Activated T-cell treated with anti-CD3 and anti-CD28 coated beads for 24 hours (primary cell): ENCODE measurements around the gene NAV2.
A peak's percentile ranks its signal among the peaks of the same experiment; 100 is the strongest.
"Not testable (repeated sequence)": the region's sequence is repeated elsewhere in the genome, so short reads cannot be mapped to it uniquely, and the experiment has no call there.

Experiments
- DNase-seq: peaks from one replicate; pipeline ENCODE4 v3.0.0-alpha.2; 2020; ENCODE audit warnings: low read depth

Gene NAV2

DNA sequence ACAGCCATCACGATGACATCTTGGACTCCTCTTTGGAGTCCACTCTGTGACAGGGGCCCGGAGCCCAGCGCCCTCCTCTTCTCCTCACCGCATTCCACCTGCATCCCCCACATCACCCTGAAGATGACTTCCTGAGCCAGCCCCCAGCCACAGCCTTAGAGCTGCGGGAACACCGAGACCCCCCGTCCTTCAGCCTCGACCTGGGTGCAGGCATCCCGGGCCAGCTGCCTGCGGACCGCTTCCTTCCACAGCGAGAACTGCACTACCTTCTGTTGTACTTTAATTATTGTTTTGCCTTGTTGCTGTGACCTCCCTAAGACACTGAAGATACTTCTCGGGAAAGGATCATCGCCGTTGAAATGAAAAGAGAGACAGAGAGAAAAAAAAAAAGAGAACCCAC, 405.6 kb downstream of the NAV2 start:
- no peak for DNase-seq

DNA sequence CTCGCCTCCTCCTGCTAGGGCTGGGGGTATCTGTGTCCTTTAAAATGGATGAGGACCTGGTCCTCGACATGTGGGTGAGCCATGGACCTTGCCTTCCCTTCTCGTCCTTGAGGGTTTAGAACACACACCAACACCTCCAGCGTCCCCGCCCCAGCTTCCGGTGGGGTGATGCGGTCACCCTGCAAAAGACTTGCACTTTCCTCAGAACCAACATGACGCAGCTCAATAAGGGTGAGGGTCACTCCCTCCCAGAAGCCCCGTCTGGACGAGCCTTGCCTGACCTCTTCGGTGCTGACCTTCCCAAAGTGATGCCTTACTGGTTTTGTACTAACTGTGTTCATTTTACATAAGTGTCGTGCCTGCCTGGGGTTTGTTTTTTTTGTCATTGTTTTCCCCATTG, 406.7 kb downstream of the NAV2 start:
- no peak for DNase-seq

DNA sequence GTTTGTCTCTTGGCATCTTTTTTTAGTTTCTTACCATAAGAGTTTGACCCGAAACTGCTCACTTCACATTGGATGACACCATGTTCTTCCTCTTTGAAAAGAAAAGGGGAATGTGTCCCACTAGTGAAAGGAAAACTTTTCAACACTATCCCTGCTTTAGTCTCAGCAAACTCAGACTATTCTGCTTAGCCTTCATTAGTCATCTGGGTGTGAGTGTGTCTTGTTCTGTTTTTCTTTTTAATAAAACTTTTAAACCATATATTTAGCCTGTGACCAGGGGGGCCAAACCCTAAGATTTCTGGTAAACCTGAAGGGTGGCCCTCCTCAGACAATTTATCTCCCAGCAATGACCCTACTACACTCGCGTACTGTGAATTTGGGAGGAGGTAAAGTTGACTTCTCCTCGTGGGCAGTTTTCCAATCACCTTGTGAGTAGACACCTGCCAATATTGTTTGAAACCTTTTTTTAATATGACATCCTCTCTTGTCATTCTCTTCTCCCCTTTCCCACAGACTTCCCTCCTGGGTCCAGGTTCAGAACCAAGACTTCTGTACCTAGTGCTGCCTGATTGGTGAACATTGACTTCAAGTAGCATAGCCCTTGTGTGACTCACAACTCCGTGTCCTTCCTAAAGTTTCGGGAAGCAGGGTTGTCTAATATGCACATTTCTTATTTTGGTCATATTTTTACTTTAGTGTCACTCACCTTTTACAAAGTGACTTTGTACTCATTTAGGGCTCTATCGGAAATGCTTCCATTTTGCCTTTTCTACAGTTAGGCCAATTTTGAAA, 407.7 kb downstream of the NAV2 start:
- no peak for DNase-seq

DNA sequence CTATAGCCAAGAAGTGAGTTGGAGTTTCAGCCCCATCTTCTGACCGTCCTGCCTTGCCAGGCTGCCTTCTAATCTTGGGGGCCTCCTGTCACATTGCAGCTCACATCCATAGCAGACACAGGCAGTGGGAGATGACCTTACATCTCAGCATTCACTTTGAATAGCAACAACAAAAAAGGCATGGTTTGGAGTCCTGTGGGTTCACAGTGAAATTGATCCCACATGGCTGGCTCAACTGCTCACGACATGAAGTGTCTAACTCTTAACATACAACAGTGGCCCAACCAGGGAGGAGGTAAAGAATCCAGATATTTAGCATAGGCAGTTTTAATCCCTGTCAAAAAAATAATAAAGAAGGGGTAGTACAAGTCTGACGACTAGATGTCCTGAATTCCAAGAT, 409.5 kb downstream of the NAV2 start:
- DNase-seq = no peak

DNA sequence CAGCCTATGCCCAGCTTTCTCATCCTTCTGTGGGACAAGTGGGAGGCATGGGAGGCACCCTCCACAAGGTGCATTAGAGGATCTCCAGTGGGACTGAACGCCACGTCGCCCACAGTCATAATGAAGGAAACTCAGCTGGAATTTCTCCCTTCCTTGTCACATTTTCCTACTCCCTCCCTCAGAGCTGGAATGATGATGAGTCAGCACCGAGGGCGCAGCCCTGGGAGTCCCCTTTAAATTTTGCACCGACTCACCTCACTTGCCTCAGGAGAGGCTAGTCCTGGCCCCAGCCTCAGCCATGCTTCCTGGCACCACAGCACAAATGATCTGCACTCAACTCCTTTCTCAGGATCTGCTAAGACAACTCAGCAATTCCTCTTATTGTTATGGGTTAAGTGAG, 413.3 kb downstream of the NAV2 start:
- DNase-seq = no peak

DNA sequence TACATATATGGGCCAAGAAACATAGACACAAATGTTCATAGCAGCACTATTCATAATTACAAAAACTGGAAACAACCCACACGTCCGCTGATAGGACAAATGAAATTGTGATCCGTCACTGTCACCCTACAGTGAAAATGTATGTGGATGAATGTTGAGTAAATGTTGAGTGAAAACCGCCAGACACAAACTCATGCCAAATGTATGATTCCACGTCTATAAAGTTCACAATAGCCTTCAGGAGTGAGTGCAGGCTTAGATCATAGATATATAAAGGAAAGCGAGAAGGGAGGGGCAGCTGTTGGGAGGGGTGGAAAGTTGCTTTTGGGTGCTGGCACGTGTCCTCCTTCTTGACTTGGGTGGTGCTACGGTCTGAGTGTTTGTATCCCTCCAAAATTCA, 414.1 kb downstream of the NAV2 start:
- DNase-seq = no peak

DNA sequence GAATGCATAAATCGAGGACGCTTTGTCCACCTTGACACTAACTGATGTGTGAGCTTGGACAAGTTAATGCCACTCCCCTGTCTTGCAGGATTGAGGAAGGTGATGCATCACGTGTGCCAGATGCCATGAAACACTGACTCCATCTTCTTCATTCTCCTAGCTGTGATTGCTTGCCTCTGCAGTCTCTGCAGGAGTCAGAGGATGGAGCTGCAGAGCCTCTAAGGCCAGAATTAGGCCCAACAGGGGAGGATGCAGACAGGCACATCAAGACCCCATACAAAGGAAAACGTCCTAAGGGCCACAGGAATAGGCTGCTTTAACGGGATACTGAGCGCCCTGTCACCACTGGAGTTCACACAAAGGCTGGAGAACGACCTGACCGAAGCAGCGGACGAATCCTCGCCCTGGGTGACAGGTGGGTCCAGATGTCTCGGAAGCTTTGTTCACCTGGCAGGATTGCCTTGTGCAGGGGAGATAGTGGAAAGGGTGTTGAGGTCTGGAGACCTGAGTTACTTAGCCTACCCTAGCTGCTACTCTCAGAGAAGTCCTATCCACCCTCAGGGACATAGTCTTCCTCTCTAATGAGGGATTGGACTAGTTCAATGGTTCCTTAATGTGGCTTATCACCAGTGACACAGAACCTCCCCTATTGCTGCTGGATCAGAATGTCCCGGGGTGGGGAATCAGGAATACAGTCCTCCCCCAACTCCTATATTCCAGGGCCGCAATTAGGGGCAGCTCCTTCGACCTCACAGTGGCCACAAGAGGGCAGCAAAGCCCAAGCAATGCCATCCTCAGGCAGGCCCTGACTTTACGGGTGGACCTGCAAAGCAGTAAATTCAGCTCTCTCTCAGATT, 415.3 kb downstream of the NAV2 start:
- peak; percentile 69 for DNase-seq

DNA sequence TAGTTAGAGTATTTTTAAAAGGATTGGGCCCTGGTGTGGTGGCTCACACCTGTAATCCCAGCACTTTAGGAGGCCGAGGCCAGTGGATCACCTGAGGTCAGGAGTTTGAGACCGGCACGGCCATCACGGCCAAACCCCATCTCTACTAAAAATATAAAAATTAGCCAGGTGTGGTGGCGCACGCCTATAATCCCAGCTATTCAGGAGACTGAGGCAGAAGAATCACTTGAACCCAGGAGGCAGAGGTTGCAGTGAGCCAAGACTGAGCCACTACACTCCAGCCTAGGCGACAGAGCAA, 415.8 kb downstream of the NAV2 start:
- not testable (repeated sequence) for DNase-seq

DNA sequence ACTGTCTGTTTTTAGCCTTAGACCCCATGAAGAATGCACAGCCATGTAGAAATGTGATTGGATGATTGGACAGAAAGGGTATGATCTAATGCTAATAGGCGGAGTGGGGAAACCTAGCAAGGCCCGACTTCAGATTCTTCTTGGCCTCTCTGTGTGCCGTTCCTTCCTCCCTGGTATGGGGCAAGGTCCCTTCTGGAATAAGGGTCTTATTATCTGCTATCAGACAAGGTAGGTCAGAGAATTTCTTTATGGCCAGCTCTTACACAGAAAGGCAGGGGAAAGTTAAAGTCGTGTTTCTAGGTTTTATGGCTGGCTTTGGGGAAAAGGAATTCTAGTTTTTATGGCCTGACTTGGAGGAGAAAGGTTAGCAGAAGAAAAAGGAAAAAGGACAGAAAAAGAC, 417.0 kb downstream of the NAV2 start:
- DNase-seq = no peak

DNA sequence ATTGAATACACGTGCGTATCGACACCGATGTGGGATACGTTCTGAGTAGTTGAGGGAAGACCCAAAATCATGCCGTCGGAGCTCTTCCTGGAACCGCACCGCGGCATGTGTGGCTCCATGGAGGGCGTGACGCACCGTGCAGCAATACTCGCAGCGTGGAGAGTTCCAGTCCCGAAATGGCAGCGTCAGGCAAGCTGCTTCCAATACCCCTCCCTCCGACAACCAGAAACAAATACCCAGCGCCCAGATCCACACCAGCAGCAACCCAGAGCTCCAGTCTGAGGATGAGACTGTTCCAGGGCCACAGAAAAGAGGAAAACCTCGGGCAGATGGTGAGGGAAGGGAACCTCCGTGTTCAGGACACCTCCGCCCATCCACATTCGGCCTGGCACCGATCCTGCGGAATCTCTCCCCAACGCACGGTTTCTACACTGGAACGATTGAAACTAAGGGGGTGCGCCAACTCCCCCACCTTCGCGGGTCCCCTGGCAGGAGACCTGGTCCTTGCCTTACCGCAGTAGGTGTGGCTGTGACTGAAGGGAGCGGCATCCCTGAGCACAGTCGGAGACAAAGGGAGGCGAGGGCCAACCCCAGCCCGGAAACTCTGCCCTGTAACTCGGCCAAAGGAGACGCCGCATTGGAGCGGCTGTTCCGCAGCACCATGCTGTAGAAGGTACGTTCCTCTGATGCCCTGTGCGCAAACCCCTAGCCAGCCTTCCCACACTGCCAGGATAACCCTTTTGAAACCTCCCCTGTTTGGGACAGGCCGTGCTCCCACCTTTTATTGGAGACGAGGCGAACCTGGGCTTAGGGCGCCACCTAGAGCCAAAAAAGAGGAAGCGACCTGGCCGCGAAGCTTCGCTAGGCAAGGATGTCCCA, 419.4 kb downstream of the NAV2 start:
- DNase-seq = peak; percentile 40

DNA sequence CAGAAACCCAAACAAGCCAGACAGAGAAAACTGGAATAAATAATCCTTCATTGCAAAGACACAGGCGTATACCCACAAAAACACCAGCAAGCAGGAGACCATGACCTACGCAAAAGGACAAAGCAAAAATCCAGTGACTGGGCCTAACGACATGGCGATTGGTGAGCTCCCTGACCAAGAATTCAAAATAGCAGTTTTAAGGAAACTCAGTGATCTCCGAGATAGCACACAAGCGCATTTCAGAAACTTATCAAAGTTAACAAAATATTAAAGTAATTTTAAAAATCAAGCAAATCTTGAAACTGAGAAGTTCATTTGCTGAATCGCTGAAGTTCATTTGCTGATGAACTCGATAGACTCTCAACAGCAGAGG, 420.0 kb downstream of the NAV2 start:
- no peak for DNase-seq

DNA sequence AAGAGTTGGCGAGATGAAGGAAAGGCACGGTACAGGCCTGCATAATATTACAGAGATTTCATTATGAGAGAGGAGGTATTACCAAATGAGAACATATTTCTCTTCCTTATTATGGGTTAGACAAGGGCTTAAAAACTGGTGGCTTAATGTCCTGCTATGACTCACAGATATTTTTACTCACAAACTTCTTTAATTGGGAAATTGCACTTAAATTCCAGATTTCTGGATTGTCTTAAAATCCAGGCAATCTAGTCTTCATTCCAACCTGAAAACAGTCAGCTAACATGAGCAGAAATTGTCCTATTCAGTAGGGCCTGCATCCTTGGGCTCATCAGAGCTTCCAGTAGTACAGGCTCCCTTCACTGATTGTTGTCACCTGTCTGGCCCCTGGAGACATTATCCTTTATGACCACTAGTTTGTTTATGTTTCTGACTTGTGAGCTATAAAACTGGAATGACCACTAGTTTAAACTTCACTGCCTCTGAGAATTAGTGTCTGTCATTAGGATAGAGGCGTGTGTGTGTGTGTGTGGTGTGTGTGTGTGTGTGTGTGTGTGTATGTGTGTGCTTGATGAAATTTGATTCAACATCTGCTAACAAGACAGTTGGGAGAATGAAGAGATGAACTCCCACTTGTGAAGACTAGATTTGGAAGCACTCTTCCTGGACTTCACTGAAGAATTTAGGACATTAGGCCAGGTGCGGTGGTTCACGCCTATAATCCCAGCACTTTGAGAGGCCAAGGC, 422.5 kb downstream of the NAV2 start:
- no peak for DNase-seq

DNA sequence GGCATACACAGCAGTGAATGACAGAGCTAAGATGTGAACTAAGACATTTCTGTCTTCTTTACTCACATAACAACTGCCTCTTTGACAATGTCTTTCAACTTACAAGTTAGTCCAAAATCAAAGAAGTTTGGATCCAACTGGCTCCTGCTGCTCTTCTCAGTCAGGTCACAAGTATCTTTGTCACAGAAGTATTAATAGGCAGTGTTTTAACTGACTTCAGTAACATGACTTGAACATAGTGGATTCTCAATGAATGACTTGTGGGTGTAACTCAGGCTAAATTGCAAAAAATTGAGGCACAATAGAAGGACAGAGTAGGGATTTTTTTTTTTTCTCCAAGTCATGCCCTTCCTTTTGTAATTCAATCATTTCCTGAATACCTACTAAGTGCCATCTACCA, 425.0 kb downstream of the NAV2 start:
- DNase-seq = no peak

DNA sequence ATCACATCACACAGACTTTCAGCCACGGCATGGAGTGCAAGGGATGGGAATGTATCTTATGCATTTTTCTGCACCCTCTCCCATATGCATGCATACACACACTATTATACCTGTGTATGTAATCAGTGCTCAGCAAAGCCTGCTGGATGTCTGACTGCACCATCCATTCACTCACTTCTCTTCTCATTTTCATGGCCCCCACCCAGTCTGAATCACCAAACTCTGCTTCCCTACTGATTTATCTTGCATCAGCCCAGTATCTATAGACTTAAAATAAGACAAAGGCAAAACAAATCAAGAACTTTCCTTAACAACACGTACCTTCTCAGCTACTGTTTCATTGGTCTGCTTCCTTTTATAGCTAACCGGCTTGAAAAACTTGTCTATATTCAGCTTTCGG, 426.1 kb downstream of the NAV2 start:
- DNase-seq = no peak

DNA sequence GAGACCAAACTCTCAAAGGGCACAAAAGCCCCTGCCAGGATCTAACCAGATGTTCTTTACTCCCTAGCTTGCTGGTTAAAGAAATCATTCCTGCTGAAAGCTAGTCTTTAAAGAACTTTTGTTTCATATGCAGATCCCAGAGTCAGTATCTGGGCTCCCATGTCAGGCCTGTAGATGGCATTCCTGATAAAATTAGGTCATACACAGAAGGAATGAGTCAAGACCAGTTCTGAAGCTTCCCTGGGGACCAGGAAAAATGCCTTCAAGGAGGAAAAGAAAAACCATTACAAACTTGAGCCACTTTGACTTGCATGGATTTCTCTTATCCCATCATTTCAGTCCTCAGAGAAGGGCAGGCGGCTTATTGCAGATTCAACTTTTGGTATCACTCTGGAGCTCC, 441.7 kb downstream of the NAV2 start:
- DNase-seq = no peak

DNA sequence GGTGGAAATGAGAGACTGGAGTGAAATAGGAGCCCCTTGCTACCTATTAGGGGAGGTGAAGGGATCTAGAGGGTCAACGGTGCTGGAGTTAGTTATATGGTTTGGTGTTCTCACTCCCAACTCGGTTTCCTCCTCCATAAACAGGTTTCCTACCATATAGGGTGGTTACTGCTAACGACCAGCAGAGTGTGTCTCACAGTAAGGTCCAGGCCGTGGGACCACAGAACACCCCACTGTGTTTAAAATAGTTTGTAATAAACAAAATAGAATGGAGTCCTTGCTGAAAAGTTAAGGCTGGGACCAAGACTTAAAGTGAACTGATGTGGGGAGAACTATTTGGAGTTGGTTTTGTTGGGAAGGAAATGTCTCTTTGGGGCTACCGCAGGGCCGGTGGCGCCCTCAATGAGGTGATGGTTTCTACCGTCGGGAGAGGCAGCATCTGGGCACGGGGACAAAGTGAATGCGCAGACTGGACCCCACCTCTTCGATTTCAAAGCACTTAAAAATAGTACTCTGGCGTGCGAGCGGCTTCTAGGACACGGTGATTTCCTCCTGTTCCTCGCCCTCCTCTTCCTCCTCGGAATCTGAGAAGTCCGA, 443.1 kb downstream of the NAV2 start:
- no peak for DNase-seq

DNA sequence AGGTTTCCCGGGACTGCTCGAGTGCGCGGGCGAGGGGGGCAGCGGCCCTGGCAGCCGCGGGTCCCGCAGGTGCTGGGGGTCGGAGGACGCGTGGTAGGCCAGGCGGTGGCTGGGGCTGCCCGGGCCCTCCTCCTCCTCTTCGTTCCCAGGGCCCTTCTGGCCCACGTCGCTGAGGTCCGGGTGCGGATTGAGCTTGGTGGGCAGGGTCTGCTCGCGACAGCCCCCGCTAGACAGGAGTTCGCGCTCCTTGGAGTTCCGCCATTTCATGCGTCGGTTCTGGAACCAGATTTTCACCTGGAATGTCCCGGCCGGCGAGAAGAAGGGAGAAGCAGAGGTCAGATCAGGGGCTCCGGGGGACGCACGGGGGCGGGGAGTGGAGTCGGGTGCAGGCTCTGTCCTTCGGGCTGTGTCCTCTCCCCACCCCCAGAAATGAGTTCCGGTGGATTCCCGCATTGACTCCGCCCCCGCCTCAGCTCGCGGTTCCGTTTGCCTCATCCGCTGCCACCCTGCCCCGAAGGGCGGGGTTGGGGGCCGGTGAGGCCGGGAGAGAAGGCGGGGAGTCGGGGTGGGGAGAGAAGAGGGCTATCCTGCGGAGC, 443.7 kb downstream of the NAV2 start:
- peak; percentile 30 for DNase-seq

DNA sequence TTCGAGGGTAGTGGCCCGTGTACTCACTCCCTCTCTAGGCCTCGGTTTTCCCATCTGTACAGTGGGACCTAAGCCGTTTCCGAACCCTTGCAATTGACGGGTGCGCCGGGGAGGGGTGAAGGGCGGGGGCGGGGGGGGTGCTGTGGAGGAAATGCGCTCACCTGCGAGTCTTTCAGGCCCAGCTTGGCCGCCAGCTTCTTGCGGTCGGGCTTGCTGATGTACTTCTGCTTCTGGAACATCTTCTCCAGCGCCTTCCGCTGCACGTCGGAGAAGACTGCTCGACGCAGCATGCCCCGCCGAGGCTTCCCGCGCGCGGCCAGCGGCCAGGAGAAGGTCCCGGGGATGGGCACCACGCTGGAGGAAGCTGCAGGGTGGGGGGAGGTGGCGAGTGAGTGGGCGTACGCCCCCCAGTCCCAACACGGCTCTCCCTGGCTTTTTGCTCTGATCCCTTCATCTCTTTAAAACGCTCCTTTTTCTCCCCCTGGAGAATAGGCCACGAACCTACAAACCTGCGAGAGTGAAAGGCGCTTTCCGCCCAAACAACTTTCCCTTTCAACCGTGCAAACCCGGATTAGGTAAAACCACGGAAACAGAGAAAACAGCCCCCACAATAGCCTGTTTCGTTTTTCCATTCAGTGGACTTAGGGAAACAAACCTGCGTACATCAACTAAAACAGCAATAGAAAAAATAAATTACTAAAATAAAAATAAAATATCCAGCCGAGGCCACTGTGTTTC, 444.4 kb downstream of the NAV2 start:
- no peak for DNase-seq

DNA sequence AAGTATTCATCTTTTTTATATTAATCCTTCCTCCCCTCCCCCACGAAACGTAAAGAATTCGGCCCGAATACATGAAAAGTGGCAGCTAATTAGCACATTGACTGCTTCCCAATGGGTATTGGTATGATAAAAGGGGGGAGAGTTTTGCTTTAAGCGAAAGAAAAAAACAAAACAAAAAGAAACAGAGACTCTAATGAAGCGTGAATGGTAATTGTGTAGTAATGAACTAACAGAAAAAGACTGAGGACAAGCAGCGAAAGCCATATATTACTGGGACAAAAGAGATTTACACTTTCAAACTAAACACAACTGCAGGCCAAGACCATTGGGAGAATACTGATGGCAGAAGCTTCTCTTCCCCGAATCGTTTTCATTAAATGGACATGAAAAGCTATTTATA, 445.1 kb downstream of the NAV2 start:
- DNase-seq = no peak

DNA sequence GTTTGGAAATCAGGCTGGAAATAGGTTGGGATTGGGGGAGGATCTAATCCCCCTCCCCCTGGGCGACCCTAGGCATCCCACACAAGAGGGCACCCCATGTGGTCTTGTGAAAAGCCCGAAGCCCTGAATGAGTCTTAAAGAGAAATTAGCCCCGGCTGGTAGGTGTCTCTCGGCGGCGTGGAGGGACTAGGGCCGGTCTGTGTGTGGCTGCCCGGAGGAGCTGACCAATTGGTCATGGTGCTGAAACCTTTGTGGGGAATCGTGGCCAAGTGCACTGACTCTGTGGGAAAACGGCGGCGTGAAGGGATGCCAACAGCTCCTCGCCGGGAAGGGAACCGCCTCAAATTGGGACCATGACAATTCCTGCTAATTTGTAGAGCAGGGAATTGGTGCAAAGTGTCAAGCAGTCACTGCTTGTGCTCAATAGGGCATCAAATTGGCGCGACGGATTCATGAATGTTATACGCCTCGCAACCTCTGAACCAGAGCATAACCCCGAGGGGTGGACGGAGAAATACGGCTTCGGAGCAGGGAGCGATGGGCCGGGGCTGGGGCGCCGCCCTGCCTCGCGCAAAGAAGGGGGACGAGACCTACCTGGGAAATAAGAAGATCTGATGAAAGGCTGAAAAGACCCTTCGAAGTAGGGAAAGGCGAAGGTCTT, 446.1 kb downstream of the NAV2 start:
- no peak for DNase-seq
